Esophagus (tissue), 2 donors: ENCODE results near the gene IP6K2. TPM values are rescaled to one million over a fixed set of nuclear protein-coding genes. Genes with fewer than 3 reads are reported as not detected.

Source experiments
- H3K27ac ChIP-seq, 2 donors: one replicate each; pipeline ENCODE4 v1.5.1; 2013; ENCODE audit warnings: low read depth in 2 of 2, mild to moderate bottlenecking in 2 of 2, inconsistent platforms in 1 of 2, low read length in 1 of 2, moderate library complexity in 1 of 2
- H3K27me3 ChIP-seq, 2 donors: one replicate each; pipeline ENCODE4 v1.6.1; 2013; ENCODE audit warnings: low read length in 2 of 2, control low read depth in 1 of 2, mild to moderate bottlenecking in 1 of 2; ENCODE audit not compliant: insufficient read depth in 2 of 2, control insufficient read depth in 1 of 2
- H3K36me3 ChIP-seq, 2 donors: one replicate each; pipeline ENCODE4 v1.6.1; 2013; ENCODE audit warnings: low read length in 1 of 2; ENCODE audit not compliant: control insufficient read depth in 2 of 2, insufficient read depth in 2 of 2
- H3K4me1 ChIP-seq, 2 donors: one replicate each; pipeline ENCODE4 v1.6.1; 2013; ENCODE audit warnings: low read length in 1 of 2; ENCODE audit not compliant: control insufficient read depth in 2 of 2, insufficient read depth in 2 of 2
- H3K4me3 ChIP-seq, 2 donors: one replicate each; pipeline ENCODE4 v1.5.1; 2013; ENCODE audit warnings: low read length in 2 of 2, mild to moderate bottlenecking in 2 of 2, low read depth in 1 of 2, moderate library complexity in 1 of 2
- H3K9me3 ChIP-seq, 2 donors: one replicate each; pipeline ENCODE4 v1.6.1; 2013; ENCODE audit warnings: mild to moderate bottlenecking in 2 of 2, low read depth in 1 of 2, low read length in 1 of 2, moderate library complexity in 1 of 2; ENCODE audit not compliant: control insufficient read depth in 2 of 2, insufficient read depth in 1 of 2
- WGBS, 2 donors: extraction: QIAGEN DNeasy Blood & Tissue Kit; methylation state at CpG; one replicate each; pipeline ENCODE4 v1.1.7; 2013; 5-methylcytosine and 5-hydroxymethylcytosine counted together
- polyA plus RNA-seq, 2 donors: library from polyadenylated mRNA; stranded (reverse); fragments of 200-250 nt; gene quantifications; one replicate each; pipeline ENCODE4 v1.2.3, GENCODE V29; 2013
- donor health status: healthy with polysubstance abuse.
- donor health status: Bipolar disorder and iron deficiency.

Gene IP6K2
- polyA plus RNA-seq, 2 donors = 67.8 to 110 TPM

- Histone ChIP-seq H3K9me3 (no peaks in the 10 kb centered on the region), H3K36me3 (peaks cover 7 to 50% of the 10 kb centered on the region in 2 donors), H3K4me3 (no peak overlapping the region), H3K27ac (no peak overlapping the region), H3K4me1 (peaks cover 2 to 7% of the 10 kb centered on the region in 2 donors), H3K27me3 (no peaks in the 10 kb centered on the region)
- 87 to 91% methylated on average over 20 of the region's 20 CpGs for WGBS, 2 donors
Measured at GRCh38 chr3:48679411-48680391, 37.3 kb downstream of the IP6K2 start.

DNA sequence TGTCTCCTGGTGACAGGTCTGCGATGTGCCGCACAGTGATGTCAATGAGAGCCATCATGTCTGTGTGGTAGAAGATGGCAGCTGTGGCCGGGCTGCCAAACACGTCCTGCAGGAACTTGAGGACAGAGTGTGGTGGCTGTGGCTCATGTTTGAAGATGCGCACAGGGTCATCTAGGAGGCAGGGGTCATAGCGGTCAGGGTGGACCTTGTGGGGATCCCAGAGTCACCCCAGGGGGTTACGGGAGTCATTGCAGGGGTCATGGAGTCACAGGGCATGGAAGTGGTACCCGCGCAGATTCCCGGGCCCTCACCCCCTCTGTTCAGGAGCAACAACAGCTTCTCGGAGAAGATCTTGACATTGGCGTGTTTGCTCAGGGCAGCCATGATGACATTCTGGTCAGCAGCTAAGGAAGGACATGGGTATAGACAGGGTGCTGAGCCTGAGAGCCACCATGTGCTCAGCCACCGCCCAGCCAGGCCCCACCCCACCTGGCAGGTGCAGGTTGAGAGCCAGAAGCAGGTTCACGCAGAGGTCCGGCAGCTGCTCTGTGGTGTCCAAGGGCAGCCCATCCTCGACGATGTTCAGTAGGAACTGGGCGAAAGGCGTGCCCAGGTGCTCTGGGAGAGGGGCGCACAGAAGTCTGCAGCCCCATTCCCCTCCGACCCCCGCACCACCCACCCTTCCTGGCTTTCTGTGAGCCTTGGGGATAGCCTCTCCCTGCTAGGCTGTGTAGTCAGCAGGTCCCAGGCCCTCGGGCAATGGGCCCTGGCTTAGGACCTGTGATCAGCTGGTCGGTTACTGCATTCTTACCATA is 38.2 kb downstream of the IP6K2 start:
- Histone ChIP-seq H3K4me3 (no peak overlapping the region), H3K4me1 (no peaks in the 10 kb centered on the region), H3K27me3 (no peaks in the 10 kb centered on the region), H3K36me3 (peaks cover 12 to 54% of the 10 kb centered on the region in 2 donors), H3K27ac (no peak overlapping the region), H3K9me3 (no peaks in the 10 kb centered on the region)
- WGBS, 2 donors = 91 to 94% methylated on average over 24 of the region's 24 CpGs

GRCh38 chr3:48678056-48678455 is 39.0 kb downstream of the IP6K2 start:
- H3K4me1 ChIP-seq = no peaks in the 10 kb centered on the region
- peaks cover 12 to 54% of the 10 kb centered on the region in 2 donors for H3K36me3 ChIP-seq
- H3K27ac ChIP-seq = no peak overlapping the region
- H3K27me3 ChIP-seq = no peaks in the 10 kb centered on the region
- 69 to 78% methylated on average over 4 of the region's 4 CpGs for WGBS, 2 donors
- H3K9me3 ChIP-seq = no peaks in the 10 kb centered on the region
- H3K4me3 ChIP-seq = no peak overlapping the region

DNA sequence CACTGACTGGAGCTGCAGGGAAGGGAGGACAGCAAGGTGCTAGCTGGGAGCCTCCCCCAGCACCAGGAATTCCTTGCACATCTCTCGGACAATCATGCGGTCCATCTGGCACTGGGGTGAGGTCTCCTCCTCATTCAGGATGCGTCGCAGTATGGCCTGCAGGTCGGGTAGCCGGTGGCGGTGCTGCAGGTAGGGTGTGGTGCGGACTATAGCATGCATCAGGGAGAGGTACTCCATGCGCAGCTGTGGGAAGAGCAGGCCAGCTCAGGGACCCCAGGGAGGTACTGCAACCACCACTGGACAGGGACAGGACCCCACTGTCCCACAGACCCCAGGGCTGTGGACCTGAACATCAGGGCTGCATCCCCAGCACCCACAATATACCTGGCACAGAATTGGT is 42.5 kb downstream of the IP6K2 start:
- H3K9me3 ChIP-seq = no peaks in the 10 kb centered on the region
- WGBS, 2 donors = 90 to 91% methylated on average over 9 of the region's 9 CpGs
- no peaks in the 10 kb centered on the region for H3K27me3 ChIP-seq
- peaks cover 9 to 30% of the 10 kb centered on the region in 2 donors for H3K36me3 ChIP-seq
- H3K27ac ChIP-seq = no peak overlapping the region
- no peaks in the 10 kb centered on the region for H3K4me1 ChIP-seq
- no peak overlapping the region for H3K4me3 ChIP-seq

- 65 to 70% methylated on average over 1 of the region's 1 CpG for WGBS, 2 donors
- Histone ChIP-seq H3K4me3 (no peak overlapping the region), H3K27me3 (no peaks in the 10 kb centered on the region), H3K27ac (no peak overlapping the region), H3K9me3 (no peaks in the 10 kb centered on the region), H3K36me3 (peaks cover 5 to 11% of the 10 kb centered on the region in 2 donors), H3K4me1 (no peaks in the 10 kb centered on the region)
Measured at GRCh38 chr3:48672522-48672921, 44.5 kb downstream of the IP6K2 start.

DNA sequence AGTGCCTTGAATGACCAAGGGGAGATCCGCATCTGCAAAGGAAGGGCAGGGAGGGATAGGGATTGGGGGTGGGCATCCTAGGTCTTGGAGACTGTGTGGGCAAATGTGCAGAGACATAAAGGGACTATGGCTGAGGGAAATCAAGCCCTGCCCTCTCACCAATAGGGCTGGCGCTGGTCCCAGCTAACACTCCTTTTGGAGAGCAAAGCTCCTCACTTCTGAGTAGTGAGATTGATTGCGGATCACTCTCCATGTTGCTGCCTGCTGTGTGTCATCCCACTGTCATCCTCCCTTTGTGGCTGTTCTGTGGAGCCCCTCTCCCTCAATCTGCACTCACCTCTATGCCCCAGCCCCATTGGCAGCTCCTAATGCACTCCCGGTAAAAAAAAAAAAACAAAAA is 52.1 kb downstream of the IP6K2 start:
- Histone ChIP-seq H3K36me3 (no peaks in the 10 kb centered on the region), H3K4me1 (peaks cover 17 to 18% of the 10 kb centered on the region in 2 donors), H3K9me3 (no peaks in the 10 kb centered on the region), H3K4me3 (no peak overlapping the region), H3K27me3 (peaks cover 0 to 2% of the 10 kb centered on the region in 2 donors), H3K27ac (no peak overlapping the region)
- WGBS, 2 donors = 88 to 90% methylated on average over 4 of the region's 4 CpGs

DNA sequence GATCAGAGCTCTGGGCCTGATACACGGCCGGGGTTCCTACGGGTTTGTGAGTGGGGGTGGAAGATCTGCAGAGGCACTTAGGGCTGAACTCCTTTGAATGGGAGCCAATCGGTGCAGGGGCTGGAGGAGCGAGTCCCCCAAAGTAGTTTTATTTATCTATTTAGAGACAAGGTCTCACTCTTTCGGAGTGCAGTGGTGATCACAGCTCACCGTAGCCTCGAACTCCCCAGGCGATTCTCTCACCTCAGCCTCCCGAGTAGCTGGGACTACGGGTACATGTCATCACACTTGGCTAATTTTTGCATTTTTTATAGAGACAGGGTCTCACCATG is 52.7 kb downstream of the IP6K2 start:
- H3K4me3 ChIP-seq = no peak overlapping the region
- no peaks in the 10 kb centered on the region for H3K36me3 ChIP-seq
- peaks cover 17 to 18% of the 10 kb centered on the region in 2 donors for H3K4me1 ChIP-seq
- 58 to 59% methylated on average over 11 of the region's 11 CpGs for WGBS, 2 donors
- H3K27me3 ChIP-seq = peaks cover 0 to 2% of the 10 kb centered on the region in 2 donors
- H3K9me3 ChIP-seq = no peaks in the 10 kb centered on the region
- no peak overlapping the region for H3K27ac ChIP-seq

GRCh38 chr3:48663489-48664312 is 53.3 kb downstream of the IP6K2 start:
- no peaks in the 10 kb centered on the region for H3K36me3 ChIP-seq
- H3K9me3 ChIP-seq = no peaks in the 10 kb centered on the region
- 1% methylated on average over 65 to 66 of the region's 66 CpGs for WGBS, 2 donors
- peak overlapping the region; percentile 38 to 70 for H3K27ac ChIP-seq
- peaks cover 17 to 18% of the 10 kb centered on the region in 2 donors for H3K4me1 ChIP-seq
- peaks cover 0 to 2% of the 10 kb centered on the region in 2 donors for H3K27me3 ChIP-seq
- peak overlapping the region; percentile 37 to 51 for H3K4me3 ChIP-seq
